Measurements from ENCODE around the gene TOMT. TPM values are rescaled to one million over a fixed set of nuclear protein-coding genes. Genes with fewer than 3 reads are reported as not detected.

The TOMT gene
- total RNA-seq, 1 donor from 2014 or later: not detected

DNA sequence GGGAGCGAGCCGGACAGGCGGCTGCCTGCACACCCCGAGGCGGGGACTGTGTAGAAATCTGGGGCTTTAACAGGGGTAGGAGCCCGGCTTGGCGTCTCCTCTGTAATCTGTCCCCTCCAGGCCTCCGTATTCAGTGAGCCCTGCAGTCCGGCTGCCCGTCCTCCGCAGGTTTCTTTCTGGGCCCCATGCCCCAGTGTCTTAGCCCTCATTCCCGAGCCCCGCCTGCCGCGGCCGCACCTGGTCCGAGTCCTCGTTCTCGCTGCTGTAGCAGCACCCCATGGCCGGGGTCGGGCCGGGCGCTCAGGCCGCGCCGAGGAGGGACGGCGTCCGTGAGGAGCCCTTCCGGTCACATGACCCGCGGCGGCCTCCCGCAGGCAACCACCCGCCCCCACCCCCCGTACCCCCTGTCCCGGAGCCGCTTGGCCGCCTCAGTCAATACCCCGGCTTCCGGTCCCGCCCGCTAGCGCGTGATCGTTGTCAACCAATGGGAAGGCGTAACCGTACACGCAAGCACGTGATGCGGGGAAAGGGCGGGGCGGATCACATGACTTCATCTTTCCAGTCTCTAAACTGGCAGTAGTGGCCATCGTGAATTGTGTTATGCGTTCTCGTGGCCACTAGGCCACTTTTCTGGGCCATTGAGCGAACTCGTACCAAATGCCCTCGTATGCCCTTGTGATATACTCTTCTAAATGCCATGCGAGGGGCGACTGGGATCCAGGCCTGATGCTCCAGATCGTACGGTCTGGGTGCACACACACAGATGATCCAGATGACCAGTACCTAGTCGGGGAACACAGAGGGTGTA is 2.6 kb upstream of the TOMT start, which contains the start of gene LAMTOR1:
TSS of gene LAMTOR1 (minus strand) at position 352 of the 808 bp plus-strand sequence. CDS start at position 279, 73 bp downstream.
- Mint-ChIP-seq H3K27ac (peak within 1 kb of the TSS; percentile 78), H3K36me3 (peaks cover 4% of the 10 kb centered on the region), H3K9me3 (no peaks in the 10 kb centered on the region), H3K4me3 (peak within 1 kb of the TSS; percentile 95), H3K27me3 (ENCODE audit: insufficient read depth, low read depth) (peaks cover 14% of the 10 kb centered on the region), H3K4me1 (peaks cover 26% of the 10 kb centered on the region)
- Histone ChIP-seq H3K27me3 (no peaks in the 10 kb centered on the region), H4K20me1 (ENCODE audit: low read depth) (peaks cover 13% of the 10 kb centered on the region), H3K9ac (peak within 1 kb of the TSS; percentile 96), H3K9me3 (ENCODE audit: low read depth) (no peaks in the 10 kb centered on the region), H3K27ac (peak within 1 kb of the TSS; percentile 68), H3K4me2 (peak within 1 kb of the TSS; percentile 88), H3K79me2 (ENCODE audit: low read depth) (peaks cover 39% of the 10 kb centered on the region), H2AFZ (replicated peaks) (peak within 1 kb of the TSS; percentile 19), H3K4me3 (peak within 1 kb of the TSS; percentile 91), H3K4me1 (peaks cover 9% of the 10 kb centered on the region), H3F3A (ENCODE audit: low read depth) (peaks cover 9% of the 10 kb centered on the region), H3K36me3 (no peaks in the 10 kb centered on the region)
- TF ChIP-seq, protein P1, sequence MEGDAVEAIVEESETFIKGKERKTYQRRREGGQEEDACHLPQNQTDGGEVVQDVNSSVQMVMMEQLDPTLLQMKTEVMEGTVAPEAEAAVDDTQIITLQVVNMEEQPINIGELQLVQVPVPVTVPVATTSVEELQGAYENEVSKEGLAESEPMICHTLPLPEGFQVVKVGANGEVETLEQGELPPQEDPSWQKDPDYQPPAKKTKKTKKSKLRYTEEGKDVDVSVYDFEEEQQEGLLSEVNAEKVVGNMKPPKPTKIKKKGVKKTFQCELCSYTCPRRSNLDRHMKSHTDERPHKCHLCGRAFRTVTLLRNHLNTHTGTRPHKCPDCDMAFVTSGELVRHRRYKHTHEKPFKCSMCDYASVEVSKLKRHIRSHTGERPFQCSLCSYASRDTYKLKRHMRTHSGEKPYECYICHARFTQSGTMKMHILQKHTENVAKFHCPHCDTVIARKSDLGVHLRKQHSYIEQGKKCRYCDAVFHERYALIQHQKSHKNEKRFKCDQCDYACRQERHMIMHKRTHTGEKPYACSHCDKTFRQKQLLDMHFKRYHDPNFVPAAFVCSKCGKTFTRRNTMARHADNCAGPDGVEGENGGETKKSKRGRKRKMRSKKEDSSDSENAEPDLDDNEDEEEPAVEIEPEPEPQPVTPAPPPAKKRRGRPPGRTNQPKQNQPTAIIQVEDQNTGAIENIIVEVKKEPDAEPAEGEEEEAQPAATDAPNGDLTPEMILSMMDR (IDR thresholded peaks at IDR 0.05): peak; percentile 46
- TF ChIP-seq EZH2phosphoT487 (IDR thresholded peaks at IDR 0.05) (no peak), EZH2 (IDR thresholded peaks at IDR 0.05) (no peak)
- peak; percentile 99 for DNase-seq (ENCODE audit: low spot score)

DNA sequence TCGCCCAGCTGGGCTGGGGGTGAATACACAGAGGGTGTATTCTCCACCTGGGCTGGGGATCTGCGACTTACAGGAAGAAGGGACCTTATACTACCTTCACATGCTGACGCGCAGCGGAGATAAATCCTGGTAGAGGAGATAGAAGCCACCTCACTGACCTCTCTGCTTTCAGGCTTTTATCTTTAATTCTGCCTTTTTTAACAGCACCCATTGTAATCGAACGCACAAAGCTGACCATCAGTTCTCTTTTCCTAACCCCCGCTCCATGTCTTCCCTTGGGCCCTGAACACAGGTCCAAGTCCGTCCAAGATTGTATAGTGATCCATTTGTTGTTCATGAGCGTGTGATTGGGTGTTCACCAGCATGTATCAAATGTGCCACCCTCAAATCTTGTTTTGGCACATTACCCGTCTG is 2.0 kb upstream of the TOMT start:
- Histone ChIP-seq H3K9me3 (ENCODE audit: low read depth) (no peaks in the 10 kb centered on the region), H3K27ac (peak overlapping the region; percentile 20), H3K9ac (no peak overlapping the region), H3K36me3 (no peaks in the 10 kb centered on the region), H3F3A (ENCODE audit: low read depth) (peaks cover 9% of the 10 kb centered on the region), H3K79me2 (ENCODE audit: low read depth) (peaks cover 39% of the 10 kb centered on the region), H3K4me1 (peaks cover 9% of the 10 kb centered on the region), H2AFZ (replicated peaks) (no peak overlapping the region), H4K20me1 (ENCODE audit: low read depth) (peaks cover 13% of the 10 kb centered on the region), H3K4me3 (peak overlapping the region; percentile 91), H3K4me2 (peak overlapping the region; percentile 74), H3K27me3 (no peaks in the 10 kb centered on the region)
- H3K4me3 Mint-ChIP-seq: peak overlapping the region; percentile 95
- peaks cover 26% of the 10 kb centered on the region for H3K4me1 Mint-ChIP-seq
- peaks cover 4% of the 10 kb centered on the region for H3K36me3 Mint-ChIP-seq
- H3K9me3 Mint-ChIP-seq: no peaks in the 10 kb centered on the region
- DNase-seq (ENCODE audit: low spot score): no peak
- TF ChIP-seq, protein P1 (IDR thresholded peaks at IDR 0.05): peak; percentile 7
- TF ChIP-seq EZH2phosphoT487 (IDR thresholded peaks at IDR 0.05): no peak
- peaks cover 14% of the 10 kb centered on the region for H3K27me3 Mint-ChIP-seq (ENCODE audit: insufficient read depth, low read depth)
- peak overlapping the region; percentile 78 for H3K27ac Mint-ChIP-seq

DNA sequence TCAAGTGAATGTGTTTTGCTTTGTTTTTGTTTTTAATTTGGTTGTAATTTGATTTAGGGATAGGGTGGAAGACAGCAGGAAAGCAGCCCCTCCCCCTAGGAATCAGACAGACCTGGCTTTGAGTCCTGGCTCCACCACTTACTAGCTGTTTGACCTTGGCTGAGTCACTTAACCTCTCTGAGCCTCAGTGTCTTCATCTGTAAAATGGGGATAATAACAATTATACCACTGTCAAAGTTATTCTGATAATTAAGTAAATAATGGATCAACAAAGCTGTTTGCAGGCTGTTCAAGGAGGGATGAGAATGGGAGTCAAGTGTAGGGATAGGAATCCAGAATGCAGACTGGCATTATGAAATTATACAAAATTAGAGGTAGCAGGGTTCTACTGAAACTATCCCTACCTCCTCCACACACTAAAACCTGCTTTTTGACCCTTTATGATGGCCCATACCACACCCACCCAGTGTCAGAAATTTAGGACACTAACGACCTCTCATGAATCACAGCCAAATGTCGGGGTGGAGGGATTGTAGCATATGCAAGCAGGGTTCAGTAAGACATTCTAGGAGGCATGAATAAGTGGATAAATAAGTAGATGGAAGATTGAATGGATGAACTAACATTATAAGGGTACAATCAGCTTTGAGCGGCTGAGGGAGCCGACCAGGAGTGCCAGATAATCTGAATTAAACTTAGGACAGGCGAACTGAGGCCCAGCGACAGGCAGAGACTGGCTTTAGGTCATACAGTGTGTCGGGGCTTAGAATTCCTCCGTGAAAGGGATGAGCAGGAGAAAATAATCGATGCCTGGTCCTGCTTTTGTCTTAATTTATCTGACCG is 5.8 kb downstream of the TOMT start:
- Histone ChIP-seq H3K4me1 (peaks cover 6% of the 10 kb centered on the region), H3K27ac (peak overlapping the region; percentile 92), H3K9me3 (ENCODE audit: low read depth) (no peaks in the 10 kb centered on the region), H3K27me3 (peaks cover 28% of the 10 kb centered on the region), H3F3A (ENCODE audit: low read depth) (peaks cover 21% of the 10 kb centered on the region), H2AFZ (replicated peaks) (peak overlapping the region; percentile 91), H3K36me3 (no peaks in the 10 kb centered on the region), H3K4me3 (peak overlapping the region; percentile 69), H4K20me1 (ENCODE audit: low read depth) (no peaks in the 10 kb centered on the region), H3K4me2 (peak overlapping the region; percentile 81), H3K9ac (peak overlapping the region; percentile 9), H3K79me2 (ENCODE audit: low read depth) (no peaks in the 10 kb centered on the region)
- peaks cover 9% of the 10 kb centered on the region for H3K27me3 Mint-ChIP-seq (ENCODE audit: insufficient read depth, low read depth)
- no peak for DNase-seq (ENCODE audit: low spot score)
- H3K36me3 Mint-ChIP-seq: peaks cover 3% of the 10 kb centered on the region
- peak overlapping the region; percentile 100 for H3K27ac Mint-ChIP-seq
- peak overlapping the region; percentile 96 for H3K4me3 Mint-ChIP-seq
- H3K4me1 Mint-ChIP-seq: peaks cover 20% of the 10 kb centered on the region
- TF ChIP-seq EZH2 (IDR thresholded peaks at IDR 0.05) (no peak), EZH2phosphoT487 (IDR thresholded peaks at IDR 0.05) (no peak)
- TF ChIP-seq, protein P1 (IDR thresholded peaks at IDR 0.05): no peak
- H3K9me3 Mint-ChIP-seq: no peaks in the 10 kb centered on the region

Data from neural progenitor cell (in vitro differentiated cells).